GM23338 (cell line): ENCODE measurements around the gene CEND1.

Experiments
- EZH2 ChIP-seq: fragments of 200-600 bp; sonication (generic); IDR thresholded peaks from one replicate; pipeline ENCODE4 v1.8.0; 2017; ENCODE audit warnings: antibody characterized with exemption, mild to moderate bottlenecking, low read depth; ENCODE audit not compliant: unreplicated experiment
- EZH2phosphoT487 ChIP-seq: fragments of 200-600 bp; sonication (generic); IDR thresholded peaks from one replicate; pipeline ENCODE4 v1.8.1; 2018; ENCODE audit warnings: antibody characterized with exemption; ENCODE audit not compliant: unreplicated experiment
- JUNB ChIP-seq: IDR thresholded peaks from one replicate; pipeline ENCODE4 v1.6.1; 2016; ENCODE audit warnings: antibody characterized with exemption; ENCODE audit not compliant: unreplicated experiment
- POLR2AphosphoS5 ChIP-seq: IDR thresholded peaks from 2 replicates; pipeline ENCODE4 v1.6.1; 2016; ENCODE audit warnings: antibody characterized with exemption, low read depth
- ZNF331 ChIP-seq: fragments of 250-450 bp; sonication (Bioruptor Pico); IDR thresholded peaks from 2 replicates; pipeline ENCODE4 v1.5.0; 2020; ENCODE audit warnings: low read depth, mild to moderate bottlenecking, moderate library complexity
- TF ChIP-seq, protein P1 (sequence below), 2 experiments: fragments of 200-600 bp in 1 of 2; sonication (generic) in 1 of 2; conservative IDR thresholded peaks; 2 replicates each; pipeline versions ENCODE4 v1.5.1 to v1.6.1; 2016 to 2017; ENCODE audit warnings: antibody characterized with exemption in 2 of 2, low read depth in 2 of 2, mild to moderate bottlenecking in 2 of 2, moderate library complexity in 1 of 2
- TF ChIP-seq, protein P2 (sequence below): IDR thresholded peaks from one replicate; pipeline ENCODE4 v1.6.1; 2018; ENCODE audit warnings: antibody characterized with exemption; ENCODE audit not compliant: unreplicated experiment
- TF ChIP-seq, protein P3 (sequence below): fragments of 250-450 bp; sonication (Bioruptor Pico); IDR thresholded peaks from 2 replicates; pipeline ENCODE4 v1.5.0; 2020; ENCODE audit warnings: mild to moderate bottlenecking, moderate library complexity

DNA sequence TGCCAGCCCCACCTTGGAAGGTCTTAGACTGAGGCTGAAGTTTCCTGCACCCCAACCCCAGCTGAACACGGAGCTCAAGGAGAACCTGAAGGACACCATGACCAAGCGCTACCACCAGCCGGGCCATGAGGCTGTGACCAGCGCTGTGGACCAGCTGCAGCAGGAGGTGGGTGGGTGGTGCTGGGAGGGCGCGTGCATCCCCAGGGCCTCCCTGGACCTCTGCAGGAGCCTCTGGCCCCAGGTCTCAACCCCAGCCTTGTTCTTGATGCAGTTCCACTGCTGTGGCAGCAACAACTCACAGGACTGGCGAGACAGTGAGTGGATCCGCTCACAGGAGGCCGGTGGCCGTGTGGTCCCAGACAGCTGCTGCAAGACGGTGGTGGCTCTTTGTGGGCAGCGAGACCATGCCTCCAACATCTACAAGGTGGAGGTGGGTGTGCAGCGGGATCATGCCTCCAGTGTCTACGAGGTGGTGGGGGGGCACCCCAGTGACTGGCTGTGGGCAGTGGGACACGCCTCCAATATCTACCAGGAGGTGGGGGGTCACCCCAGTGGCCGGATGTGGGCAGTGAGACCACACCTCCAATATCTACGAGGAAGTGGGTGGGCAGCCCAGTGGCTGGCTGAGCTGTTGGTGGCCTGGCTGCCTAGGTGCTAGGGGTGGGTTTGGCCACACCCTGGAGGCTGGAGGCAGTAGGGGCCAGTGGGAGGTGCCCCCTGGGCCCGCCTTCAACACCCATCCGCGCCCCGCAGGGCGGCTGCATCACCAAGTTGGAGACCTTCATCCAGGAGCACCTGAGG, 47.5 kb upstream of the CEND1 start:
- TF ChIP-seq, protein P1, sequence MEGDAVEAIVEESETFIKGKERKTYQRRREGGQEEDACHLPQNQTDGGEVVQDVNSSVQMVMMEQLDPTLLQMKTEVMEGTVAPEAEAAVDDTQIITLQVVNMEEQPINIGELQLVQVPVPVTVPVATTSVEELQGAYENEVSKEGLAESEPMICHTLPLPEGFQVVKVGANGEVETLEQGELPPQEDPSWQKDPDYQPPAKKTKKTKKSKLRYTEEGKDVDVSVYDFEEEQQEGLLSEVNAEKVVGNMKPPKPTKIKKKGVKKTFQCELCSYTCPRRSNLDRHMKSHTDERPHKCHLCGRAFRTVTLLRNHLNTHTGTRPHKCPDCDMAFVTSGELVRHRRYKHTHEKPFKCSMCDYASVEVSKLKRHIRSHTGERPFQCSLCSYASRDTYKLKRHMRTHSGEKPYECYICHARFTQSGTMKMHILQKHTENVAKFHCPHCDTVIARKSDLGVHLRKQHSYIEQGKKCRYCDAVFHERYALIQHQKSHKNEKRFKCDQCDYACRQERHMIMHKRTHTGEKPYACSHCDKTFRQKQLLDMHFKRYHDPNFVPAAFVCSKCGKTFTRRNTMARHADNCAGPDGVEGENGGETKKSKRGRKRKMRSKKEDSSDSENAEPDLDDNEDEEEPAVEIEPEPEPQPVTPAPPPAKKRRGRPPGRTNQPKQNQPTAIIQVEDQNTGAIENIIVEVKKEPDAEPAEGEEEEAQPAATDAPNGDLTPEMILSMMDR (conservative IDR thresholded peaks at IDR 0.05; ENCODE audit: low read depth in 2 of 2) = no peak
- TF ChIP-seq EZH2 = no peak
- no peak for TF ChIP-seq JUNB
- no peak for TF ChIP-seq EZH2phosphoT487
- TF ChIP-seq ZNF331 (CRISPR knock-in tag) = no peak
- no peak; the same call in 1 of the 2 replicates for TF ChIP-seq POLR2AphosphoS5
- TF ChIP-seq, protein P2, sequence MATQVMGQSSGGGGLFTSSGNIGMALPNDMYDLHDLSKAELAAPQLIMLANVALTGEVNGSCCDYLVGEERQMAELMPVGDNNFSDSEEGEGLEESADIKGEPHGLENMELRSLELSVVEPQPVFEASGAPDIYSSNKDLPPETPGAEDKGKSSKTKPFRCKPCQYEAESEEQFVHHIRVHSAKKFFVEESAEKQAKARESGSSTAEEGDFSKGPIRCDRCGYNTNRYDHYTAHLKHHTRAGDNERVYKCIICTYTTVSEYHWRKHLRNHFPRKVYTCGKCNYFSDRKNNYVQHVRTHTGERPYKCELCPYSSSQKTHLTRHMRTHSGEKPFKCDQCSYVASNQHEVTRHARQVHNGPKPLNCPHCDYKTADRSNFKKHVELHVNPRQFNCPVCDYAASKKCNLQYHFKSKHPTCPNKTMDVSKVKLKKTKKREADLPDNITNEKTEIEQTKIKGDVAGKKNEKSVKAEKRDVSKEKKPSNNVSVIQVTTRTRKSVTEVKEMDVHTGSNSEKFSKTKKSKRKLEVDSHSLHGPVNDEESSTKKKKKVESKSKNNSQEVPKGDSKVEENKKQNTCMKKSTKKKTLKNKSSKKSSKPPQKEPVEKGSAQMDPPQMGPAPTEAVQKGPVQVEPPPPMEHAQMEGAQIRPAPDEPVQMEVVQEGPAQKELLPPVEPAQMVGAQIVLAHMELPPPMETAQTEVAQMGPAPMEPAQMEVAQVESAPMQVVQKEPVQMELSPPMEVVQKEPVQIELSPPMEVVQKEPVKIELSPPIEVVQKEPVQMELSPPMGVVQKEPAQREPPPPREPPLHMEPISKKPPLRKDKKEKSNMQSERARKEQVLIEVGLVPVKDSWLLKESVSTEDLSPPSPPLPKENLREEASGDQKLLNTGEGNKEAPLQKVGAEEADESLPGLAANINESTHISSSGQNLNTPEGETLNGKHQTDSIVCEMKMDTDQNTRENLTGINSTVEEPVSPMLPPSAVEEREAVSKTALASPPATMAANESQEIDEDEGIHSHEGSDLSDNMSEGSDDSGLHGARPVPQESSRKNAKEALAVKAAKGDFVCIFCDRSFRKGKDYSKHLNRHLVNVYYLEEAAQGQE = no peak
- TF ChIP-seq, protein P3, sequence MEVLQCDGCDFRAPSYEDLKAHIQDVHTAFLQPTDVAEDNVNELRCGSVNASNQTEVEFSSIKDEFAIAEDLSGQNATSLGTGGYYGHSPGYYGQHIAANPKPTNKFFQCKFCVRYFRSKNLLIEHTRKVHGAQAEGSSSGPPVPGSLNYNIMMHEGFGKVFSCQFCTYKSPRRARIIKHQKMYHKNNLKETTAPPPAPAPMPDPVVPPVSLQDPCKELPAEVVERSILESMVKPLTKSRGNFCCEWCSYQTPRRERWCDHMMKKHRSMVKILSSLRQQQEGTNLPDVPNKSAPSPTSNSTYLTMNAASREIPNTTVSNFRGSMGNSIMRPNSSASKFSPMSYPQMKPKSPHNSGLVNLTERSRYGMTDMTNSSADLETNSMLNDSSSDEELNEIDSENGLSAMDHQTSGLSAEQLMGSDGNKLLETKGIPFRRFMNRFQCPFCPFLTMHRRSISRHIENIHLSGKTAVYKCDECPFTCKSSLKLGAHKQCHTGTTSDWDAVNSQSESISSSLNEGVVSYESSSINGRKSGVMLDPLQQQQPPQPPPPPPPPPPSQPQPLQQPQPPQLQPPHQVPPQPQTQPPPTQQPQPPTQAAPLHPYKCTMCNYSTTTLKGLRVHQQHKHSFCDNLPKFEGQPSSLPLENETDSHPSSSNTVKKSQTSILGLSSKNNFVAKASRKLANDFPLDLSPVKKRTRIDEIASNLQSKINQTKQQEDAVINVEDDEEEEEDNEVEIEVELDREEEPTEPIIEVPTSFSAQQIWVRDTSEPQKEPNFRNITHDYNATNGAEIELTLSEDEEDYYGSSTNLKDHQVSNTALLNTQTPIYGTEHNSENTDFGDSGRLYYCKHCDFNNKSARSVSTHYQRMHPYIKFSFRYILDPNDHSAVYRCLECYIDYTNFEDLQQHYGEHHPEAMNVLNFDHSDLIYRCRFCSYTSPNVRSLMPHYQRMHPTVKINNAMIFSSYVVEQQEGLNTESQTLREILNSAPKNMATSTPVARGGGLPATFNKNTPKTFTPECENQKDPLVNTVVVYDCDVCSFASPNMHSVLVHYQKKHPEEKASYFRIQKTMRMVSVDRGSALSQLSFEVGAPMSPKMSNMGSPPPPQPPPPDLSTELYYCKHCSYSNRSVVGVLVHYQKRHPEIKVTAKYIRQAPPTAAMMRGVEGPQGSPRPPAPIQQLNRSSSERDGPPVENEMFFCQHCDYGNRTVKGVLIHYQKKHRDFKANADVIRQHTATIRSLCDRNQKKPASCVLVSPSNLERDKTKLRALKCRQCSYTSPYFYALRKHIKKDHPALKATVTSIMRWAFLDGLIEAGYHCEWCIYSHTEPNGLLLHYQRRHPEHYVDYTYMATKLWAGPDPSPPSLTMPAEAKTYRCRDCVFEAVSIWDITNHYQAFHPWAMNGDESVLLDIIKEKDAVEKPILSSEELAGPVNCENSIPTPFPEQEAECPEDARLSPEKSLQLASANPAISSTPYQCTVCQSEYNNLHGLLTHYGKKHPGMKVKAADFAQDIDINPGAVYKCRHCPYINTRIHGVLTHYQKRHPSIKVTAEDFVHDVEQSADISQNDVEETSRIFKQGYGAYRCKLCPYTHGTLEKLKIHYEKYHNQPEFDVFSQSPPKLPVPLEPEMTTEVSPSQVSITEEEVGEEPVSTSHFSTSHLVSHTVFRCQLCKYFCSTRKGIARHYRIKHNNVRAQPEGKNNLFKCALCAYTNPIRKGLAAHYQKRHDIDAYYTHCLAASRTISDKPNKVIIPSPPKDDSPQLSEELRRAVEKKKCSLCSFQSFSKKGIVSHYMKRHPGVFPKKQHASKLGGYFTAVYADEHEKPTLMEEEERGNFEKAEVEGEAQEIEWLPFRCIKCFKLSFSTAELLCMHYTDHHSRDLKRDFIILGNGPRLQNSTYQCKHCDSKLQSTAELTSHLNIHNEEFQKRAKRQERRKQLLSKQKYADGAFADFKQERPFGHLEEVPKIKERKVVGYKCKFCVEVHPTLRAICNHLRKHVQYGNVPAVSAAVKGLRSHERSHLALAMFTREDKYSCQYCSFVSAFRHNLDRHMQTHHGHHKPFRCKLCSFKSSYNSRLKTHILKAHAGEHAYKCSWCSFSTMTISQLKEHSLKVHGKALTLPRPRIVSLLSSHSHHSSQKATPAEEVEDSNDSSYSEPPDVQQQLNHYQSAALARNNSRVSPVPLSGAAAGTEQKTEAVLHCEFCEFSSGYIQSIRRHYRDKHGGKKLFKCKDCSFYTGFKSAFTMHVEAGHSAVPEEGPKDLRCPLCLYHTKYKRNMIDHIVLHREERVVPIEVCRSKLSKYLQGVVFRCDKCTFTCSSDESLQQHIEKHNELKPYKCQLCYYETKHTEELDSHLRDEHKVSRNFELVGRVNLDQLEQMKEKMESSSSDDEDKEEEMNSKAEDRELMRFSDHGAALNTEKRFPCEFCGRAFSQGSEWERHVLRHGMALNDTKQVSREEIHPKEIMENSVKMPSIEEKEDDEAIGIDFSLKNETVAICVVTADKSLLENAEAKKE (CRISPR knock-in tag) = no peak
